H1 (cell line): ENCODE data around the gene IMPG2. TPM values are rescaled to one million over a fixed set of nuclear protein-coding genes. Genes with fewer than 3 reads are reported as not detected.

Source experiments
- RNF2 ChIP-seq: fragments of 200-900, 300-1000 bp; sonication (generic); IDR thresholded peaks from 2 replicates; pipeline ENCODE4 v1.7.1; 2016; ENCODE audit warnings: borderline replicate concordance, low read depth, mild to moderate bottlenecking, antibody characterized with exemption, low read length; ENCODE audit not compliant: poor library complexity, severe bottlenecking; ENCODE audit errors: missing control alignments
- TCF12 ChIP-seq: IDR thresholded peaks from 2 replicates; pipeline ENCODE4 v1.6.1; 2011; ENCODE audit warnings: low read depth, mild to moderate bottlenecking, low read length
- polyA plus RNA-seq, 7 experiments: library from polyadenylated mRNA; depleted of rRNA in 3 of 7; stranded (reverse) in 5 of 7; unstranded in 2 of 7; fragments of >200 nt in 5 of 7; fragments of 200-250 nt in 2 of 7; gene quantifications; 1 replicate in 5 of 7; 2 replicates in 1 of 7; 4 replicates in 1 of 7; pipeline versions ENCODE4 v1.2.1 to v1.2.3, GENCODE V29; 2011 to 2013; ENCODE audit warnings: missing spikeins in 2 of 7, mixed read lengths in 2 of 7
- total RNA-seq: library from RNA; stranded (reverse); fragmentation: NEBNext Ultra II Directional; extraction: Animal tissue kit (Norgen Biotek cat#: 25700); gene quantifications from 2 replicates; pipeline ENCODE4 v1.2.1, GENCODE V29; 2021

IMPG2 gene
- total and polyA plus RNA-seq, 2 of the 8 experiments (the other 6 are each of a cell fraction or from before 2014, with no cell fraction given): 0.03 to 0.06 TPM

GRCh38 chr3:101325393-101326134 is 5.2 kb upstream of the IMPG2 start (continued):
- TF ChIP-seq RNF2 (no peak), TCF12 (no peak)
